ENCODE results near the gene RAB44. TPM values are rescaled to one million over a fixed set of nuclear protein-coding genes. Genes with fewer than 3 reads are reported as not detected.

RAB44 gene
- total RNA-seq, 1 experiment from 2014 or later: not detected

DNA sequence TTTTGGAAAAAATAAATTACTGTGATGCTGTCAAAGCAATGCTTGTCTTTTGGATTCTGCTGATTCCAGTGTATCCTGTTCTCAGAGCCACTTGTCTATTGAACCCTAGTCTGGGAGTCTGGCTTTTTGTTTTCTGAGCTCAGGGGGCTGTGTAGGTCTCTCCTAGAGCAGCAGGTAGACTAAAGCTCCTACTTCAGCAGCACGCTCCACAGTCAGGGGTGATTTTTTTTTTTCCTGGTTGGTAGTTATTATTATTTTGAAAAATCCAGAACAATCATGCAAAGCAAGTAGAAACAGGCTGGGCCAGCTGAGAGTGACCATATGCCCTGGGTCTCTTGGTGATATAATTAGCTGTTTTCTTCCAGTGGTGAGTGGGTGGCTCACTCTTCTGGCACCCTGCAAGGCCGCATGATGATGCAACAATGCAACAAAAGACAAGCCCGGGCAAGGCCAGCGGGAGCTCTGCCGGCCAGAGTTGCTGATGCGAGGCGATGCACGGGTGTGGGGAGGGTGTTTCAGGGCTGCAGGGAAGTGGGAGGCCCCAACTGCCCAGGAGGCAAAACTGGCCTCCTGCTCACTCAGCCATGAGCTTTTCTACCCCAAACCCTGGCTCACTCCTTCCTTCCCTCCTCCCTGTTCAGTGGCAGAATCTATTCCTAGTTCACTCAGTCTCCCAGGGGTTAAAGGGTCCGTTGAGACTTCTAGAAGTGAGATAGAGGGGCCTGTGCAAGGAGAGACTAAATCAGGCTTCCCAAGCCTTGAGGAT, 30.6 kb upstream of the RAB44 start:
- POLR2A ChIA-PET: interaction anchor here (0.5 to 1.1 kb wide), 3 partner anchors 9 to 44 kb away, joined by 3 to 5 read pairs (median 3); no protein-coding TSS in a partner anchor
- no peaks in the 10 kb centered on the region for H3K9me3 ChIP-seq (ENCODE audit: control insufficient read depth, insufficient read depth, low read depth, low read length)
- no peak overlapping the region for H3K27ac ChIP-seq (ENCODE audit: low read length)
- DNase-seq (ENCODE audit: low read depth, low spot score) (no peak), ATAC-seq (peak; percentile 46; the same call in 1 of the 2 replicates)
- no peaks in the 10 kb centered on the region for H3K27me3 ChIP-seq (ENCODE audit: control insufficient read depth, insufficient read depth, low read length)
- no peak overlapping the region for H3K4me3 ChIP-seq (ENCODE audit: low read depth in 2 of 2, low read length in 2 of 2)
- BruUV-seq (replicated peaks): no TSS peak
- TF ChIP-seq TCF7L2 (IDR thresholded peaks at IDR 0.05; ENCODE audit: low read depth, low read length) (no peak), SIN3A (IDR thresholded peaks at IDR 0.05; ENCODE audit: borderline replicate concordance, insufficient read depth, low read depth, low read length) (no peak), POLR2AphosphoS5 (IDR thresholded peaks at IDR 0.05; ENCODE audit: low read depth, low read length) (no peak)
- TF ChIP-seq, protein P1, sequence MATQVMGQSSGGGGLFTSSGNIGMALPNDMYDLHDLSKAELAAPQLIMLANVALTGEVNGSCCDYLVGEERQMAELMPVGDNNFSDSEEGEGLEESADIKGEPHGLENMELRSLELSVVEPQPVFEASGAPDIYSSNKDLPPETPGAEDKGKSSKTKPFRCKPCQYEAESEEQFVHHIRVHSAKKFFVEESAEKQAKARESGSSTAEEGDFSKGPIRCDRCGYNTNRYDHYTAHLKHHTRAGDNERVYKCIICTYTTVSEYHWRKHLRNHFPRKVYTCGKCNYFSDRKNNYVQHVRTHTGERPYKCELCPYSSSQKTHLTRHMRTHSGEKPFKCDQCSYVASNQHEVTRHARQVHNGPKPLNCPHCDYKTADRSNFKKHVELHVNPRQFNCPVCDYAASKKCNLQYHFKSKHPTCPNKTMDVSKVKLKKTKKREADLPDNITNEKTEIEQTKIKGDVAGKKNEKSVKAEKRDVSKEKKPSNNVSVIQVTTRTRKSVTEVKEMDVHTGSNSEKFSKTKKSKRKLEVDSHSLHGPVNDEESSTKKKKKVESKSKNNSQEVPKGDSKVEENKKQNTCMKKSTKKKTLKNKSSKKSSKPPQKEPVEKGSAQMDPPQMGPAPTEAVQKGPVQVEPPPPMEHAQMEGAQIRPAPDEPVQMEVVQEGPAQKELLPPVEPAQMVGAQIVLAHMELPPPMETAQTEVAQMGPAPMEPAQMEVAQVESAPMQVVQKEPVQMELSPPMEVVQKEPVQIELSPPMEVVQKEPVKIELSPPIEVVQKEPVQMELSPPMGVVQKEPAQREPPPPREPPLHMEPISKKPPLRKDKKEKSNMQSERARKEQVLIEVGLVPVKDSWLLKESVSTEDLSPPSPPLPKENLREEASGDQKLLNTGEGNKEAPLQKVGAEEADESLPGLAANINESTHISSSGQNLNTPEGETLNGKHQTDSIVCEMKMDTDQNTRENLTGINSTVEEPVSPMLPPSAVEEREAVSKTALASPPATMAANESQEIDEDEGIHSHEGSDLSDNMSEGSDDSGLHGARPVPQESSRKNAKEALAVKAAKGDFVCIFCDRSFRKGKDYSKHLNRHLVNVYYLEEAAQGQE (IDR thresholded peaks at IDR 0.05; ENCODE audit: insufficient read depth in 1 of 2, low read depth in 2 of 2, low read length in 1 of 2): no peak
- TF ChIP-seq, protein P2, sequence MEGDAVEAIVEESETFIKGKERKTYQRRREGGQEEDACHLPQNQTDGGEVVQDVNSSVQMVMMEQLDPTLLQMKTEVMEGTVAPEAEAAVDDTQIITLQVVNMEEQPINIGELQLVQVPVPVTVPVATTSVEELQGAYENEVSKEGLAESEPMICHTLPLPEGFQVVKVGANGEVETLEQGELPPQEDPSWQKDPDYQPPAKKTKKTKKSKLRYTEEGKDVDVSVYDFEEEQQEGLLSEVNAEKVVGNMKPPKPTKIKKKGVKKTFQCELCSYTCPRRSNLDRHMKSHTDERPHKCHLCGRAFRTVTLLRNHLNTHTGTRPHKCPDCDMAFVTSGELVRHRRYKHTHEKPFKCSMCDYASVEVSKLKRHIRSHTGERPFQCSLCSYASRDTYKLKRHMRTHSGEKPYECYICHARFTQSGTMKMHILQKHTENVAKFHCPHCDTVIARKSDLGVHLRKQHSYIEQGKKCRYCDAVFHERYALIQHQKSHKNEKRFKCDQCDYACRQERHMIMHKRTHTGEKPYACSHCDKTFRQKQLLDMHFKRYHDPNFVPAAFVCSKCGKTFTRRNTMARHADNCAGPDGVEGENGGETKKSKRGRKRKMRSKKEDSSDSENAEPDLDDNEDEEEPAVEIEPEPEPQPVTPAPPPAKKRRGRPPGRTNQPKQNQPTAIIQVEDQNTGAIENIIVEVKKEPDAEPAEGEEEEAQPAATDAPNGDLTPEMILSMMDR (IDR thresholded peaks at IDR 0.05): no peak
- peaks cover 4% of the 10 kb centered on the region; the same call in 1 of the 2 replicates for H3K4me1 ChIP-seq (ENCODE audit: control insufficient read depth, insufficient read depth, low read length)
- no peaks in the 10 kb centered on the region for H3K36me3 ChIP-seq (ENCODE audit: control insufficient read depth, insufficient read depth, low read length)
- in situ Hi-C loops (cut with HindIII; ENCODE audit: low pct_unique_long_range_greater_than_20kb, low sequenced_read_pairs) (no loop called here), intact Hi-C loops (cut with micrococcal nuclease; ENCODE audit: unreplicated experiment) (no loop called here)
- CTCF ChIA-PET: no interaction called here

DNA sequence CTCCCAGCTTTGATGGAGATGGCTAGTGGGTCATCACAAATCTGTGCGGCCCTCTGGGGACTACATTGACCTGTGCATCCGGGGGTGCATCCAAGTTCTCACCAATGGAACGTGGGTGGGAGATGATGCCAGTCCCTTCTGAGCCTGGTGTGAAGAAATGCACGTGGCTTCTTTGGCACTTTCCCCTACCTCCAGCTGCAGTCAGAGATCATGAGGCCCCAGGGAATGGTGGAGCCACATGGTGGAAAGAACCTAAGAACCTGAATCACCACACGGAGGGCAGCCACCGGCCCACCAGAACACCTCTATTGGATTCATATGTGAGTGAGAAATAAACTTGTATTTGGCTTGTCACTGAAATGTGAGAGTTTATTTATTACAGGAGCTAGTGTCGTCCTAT, 29.0 kb upstream of the RAB44 start:
- POLR2A ChIA-PET: no interaction called here
- intact Hi-C loops (cut with micrococcal nuclease; ENCODE audit: unreplicated experiment) (no loop called here), in situ Hi-C loops (cut with HindIII; ENCODE audit: low pct_unique_long_range_greater_than_20kb, low sequenced_read_pairs) (no loop called here)
- BruUV-seq (replicated peaks): no TSS peak
- no peak for ATAC-seq
- no peaks in the 10 kb centered on the region for H3K9me3 ChIP-seq (ENCODE audit: control insufficient read depth, insufficient read depth, low read depth, low read length)
- TF ChIP-seq SIN3A (IDR thresholded peaks at IDR 0.05; ENCODE audit: borderline replicate concordance, insufficient read depth, low read depth, low read length): no peak
- TF ChIP-seq, protein P2 (IDR thresholded peaks at IDR 0.05): no peak
- no peak for TF ChIP-seq TCF7L2 (IDR thresholded peaks at IDR 0.05; ENCODE audit: low read depth, low read length)
- no peak for TF ChIP-seq POLR2AphosphoS5 (IDR thresholded peaks at IDR 0.05; ENCODE audit: low read depth, low read length)
- no peak for DNase-seq (ENCODE audit: low read depth, low spot score)
- CTCF ChIA-PET: no interaction called here
- no peak overlapping the region for H3K4me3 ChIP-seq (ENCODE audit: low read depth in 2 of 2, low read length in 2 of 2)
- H3K4me1 ChIP-seq (ENCODE audit: control insufficient read depth, insufficient read depth, low read length): peaks cover 4% of the 10 kb centered on the region; the same call in 1 of the 2 replicates
- no peaks in the 10 kb centered on the region for H3K36me3 ChIP-seq (ENCODE audit: control insufficient read depth, insufficient read depth, low read length)
- no peak overlapping the region for H3K27ac ChIP-seq (ENCODE audit: low read length)
- no peaks in the 10 kb centered on the region for H3K27me3 ChIP-seq (ENCODE audit: control insufficient read depth, insufficient read depth, low read length)
